ENCODE measurements around the gene GNS.

GNS gene

DNA sequence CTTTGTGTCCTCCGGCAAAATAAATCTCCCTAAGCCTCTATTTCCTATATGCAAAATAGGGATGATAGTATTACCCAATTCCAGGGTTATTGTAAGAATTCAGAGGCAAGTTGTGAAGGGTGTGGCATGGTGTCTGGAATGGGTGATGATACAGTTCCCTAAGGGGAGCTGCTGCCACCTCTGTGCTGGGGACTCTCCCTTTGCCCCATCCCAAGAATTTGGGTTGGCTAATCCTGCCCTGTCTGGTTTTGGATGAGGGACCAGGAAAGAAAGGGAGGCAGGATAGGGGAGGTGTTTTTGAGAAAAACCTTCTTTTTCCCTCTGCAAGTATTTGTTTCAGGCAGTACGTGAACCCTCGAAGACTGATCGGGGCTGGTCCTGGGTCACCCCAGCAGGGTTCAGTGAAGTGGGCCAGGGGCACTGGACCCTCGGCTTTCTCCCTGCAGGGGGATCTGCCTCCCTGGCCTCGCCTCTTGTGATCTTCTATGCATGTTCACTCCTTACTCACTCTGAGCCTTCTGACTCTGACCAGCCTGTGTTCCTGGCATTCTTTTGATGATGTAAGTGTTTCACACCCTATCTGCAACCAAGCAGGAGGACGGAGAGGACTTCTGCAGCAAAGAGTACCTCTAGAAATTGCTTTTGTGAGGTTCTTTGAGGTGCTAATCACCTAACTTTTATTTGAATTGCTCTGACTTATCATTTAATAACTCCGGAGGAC, 88.1 kb downstream of the GNS start:
- TF ChIP-seq, protein P1, sequence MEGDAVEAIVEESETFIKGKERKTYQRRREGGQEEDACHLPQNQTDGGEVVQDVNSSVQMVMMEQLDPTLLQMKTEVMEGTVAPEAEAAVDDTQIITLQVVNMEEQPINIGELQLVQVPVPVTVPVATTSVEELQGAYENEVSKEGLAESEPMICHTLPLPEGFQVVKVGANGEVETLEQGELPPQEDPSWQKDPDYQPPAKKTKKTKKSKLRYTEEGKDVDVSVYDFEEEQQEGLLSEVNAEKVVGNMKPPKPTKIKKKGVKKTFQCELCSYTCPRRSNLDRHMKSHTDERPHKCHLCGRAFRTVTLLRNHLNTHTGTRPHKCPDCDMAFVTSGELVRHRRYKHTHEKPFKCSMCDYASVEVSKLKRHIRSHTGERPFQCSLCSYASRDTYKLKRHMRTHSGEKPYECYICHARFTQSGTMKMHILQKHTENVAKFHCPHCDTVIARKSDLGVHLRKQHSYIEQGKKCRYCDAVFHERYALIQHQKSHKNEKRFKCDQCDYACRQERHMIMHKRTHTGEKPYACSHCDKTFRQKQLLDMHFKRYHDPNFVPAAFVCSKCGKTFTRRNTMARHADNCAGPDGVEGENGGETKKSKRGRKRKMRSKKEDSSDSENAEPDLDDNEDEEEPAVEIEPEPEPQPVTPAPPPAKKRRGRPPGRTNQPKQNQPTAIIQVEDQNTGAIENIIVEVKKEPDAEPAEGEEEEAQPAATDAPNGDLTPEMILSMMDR (IDR thresholded peaks at IDR 0.05; ENCODE audit: insufficient read depth, missing control alignments): no peak
- DNase-seq (ENCODE audit: insufficient read length, low spot score) (no peak), FAIRE-seq (no peak)

DNA sequence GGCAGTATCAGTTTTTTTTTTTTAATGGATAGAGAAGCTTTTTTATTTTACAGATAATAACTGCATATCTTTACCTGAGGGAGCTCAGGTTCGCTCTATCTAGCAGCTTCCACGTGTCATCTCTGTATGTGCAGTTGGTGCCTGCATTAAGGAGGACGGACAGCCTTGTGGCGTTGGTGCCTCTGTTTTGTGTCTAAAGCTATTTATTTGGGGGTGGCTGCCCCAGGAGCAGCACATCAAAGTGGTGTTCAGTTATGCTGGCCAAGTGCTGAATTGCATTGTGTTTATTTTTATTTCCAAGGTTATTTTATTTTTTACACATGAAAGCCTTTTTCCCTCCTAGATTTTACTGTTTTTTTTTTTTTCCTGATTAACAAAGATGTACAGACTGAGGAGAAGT, 89.2 kb downstream of the GNS start:
- DNase-seq (ENCODE audit: insufficient read length, low spot score): no peak
- FAIRE-seq: no peak
- TF ChIP-seq, protein P1 (IDR thresholded peaks at IDR 0.05; ENCODE audit: insufficient read depth, missing control alignments): no peak

DNA sequence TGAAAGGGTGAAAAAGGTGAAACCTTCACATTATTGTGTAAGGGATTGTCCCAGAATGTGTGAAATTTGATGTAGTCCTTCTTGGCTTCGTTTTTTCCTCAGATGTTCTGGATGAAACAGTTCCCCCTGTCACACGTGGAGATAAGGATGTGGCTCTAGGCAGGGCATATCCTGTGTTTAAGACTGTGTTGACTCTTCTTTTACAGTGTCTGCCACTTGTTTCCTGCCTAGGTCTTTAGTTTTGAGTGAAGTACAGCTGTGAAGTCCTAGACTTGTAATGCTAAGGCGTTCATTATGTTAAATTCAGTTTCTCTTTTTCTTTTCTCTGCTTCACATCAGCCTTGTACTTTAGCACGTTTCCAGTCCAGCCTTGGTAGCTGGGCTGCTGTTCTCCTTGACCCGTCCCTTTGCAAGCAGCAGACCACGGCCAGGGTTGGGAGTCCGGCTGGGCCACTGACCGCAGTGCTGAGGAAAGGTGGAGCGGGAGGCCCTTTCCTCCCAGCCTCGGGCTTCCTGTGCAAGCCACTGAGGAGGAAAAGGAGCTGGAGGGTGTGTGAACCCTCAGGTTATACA, 89.8 kb downstream of the GNS start:
- FAIRE-seq (no peak), DNase-seq (ENCODE audit: insufficient read length, low spot score) (no peak)
- TF ChIP-seq, protein P1 (IDR thresholded peaks at IDR 0.05; ENCODE audit: insufficient read depth, missing control alignments): no peak

DNA sequence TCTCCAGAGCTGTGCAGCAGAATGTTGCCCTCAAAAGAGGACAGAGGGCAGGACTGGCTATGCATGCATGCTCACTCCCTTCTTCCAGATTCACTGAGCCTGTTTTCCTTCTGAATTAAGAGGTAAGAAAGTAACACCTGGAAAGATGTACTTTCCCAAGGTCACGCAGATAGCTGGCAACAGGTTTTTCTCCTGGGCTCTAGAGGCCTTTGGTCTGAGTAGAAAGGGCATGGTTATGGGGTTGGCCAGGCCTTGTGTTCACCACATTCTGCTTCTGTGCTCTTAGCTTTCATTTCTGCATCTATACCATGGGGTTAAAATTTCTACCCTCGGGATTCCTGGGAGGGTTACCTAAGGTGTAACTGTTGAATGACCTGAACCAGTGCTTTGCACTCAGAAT, 91.4 kb downstream of the GNS start:
- TF ChIP-seq, protein P1 (IDR thresholded peaks at IDR 0.05; ENCODE audit: insufficient read depth, missing control alignments): no peak
- FAIRE-seq (no peak), DNase-seq (ENCODE audit: insufficient read length, low spot score) (no peak)

DNA sequence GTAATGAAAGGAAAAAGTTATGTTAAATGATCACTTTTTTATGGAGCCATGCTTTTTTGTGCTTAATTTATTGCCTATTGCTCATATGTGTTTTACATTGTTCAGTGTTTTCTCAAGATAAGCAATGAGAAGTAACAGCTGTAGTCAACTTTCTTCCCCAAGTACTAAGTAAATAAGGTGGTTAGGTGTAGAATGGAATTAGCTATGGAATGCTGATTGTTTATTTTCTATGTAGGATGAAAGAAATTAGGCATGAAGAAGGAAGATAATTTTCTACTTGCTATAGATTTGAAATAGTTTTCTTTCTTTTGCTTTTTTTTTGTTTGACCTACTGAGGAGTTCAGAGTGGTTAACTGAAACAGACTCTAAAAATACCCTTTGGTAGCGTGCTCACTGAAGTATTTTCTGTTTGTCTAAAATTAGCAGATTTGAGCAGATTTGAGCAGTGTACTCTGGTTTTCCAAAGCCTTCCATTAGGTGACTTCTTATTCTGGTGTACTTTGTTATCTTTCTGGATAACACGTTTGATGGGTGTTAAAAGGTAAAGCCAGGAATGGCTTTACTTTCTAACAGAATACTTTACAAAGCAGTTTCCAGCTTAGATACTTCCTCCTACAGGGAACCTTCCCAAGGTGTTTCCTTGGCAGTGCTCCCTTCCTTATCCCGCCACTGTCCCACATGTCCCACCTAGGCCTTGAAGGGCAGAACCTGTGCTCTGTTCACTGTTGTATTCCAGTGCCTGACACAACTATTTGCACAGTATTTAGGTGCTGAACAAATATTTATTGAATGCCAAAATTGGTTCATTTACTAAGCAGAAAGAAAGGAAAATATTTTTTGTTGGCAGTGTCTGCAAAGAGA, 92.9 kb downstream of the GNS start:
- FAIRE-seq (no peak), DNase-seq (ENCODE audit: insufficient read length, low spot score) (no peak)
- TF ChIP-seq, protein P1 (IDR thresholded peaks at IDR 0.05; ENCODE audit: insufficient read depth, missing control alignments): no peak

DNA sequence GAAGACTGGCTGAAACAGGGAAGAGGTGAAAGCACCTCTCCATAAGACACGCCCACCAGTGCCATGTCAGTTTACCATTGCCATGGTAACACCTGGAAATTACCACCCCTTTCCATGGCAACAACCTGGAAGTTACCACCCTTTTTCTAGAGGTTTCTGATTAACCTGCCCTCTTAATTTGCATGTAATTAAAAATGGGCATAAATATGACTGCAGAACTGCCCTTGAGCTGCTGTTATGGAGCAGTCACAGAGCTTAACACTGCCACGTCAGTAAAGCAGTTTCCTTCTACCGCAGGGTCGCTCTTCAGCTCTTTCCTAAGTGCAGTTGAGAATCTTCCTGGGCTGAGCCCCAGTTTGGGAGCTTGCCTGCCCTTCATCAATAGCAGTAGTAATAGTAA, 93.7 kb downstream of the GNS start:
- DNase-seq (ENCODE audit: insufficient read length, low spot score) (no peak), FAIRE-seq (no peak)
- TF ChIP-seq, protein P1 (IDR thresholded peaks at IDR 0.05; ENCODE audit: insufficient read depth, missing control alignments): no peak

Measured in D721Med (cell line).